WTC11 (cell line): ENCODE measurements around the gene TRIM69.

Experiments used
- ATF3 ChIP-seq: sonication (generic); formaldehyde crosslinking; conservative IDR thresholded peaks from 2 replicates; pipeline ENCODE4 v1.8.1; 2022; ENCODE audit warnings: mild to moderate bottlenecking, missing genetic modification reagents
- CBFB ChIP-seq: sonication (generic); formaldehyde crosslinking; IDR thresholded peaks from 2 replicates; pipeline ENCODE4 v1.8.1; 2022; ENCODE audit warnings: mild to moderate bottlenecking, low read depth, missing genetic modification reagents
- CTCF ChIP-seq: fragments of 200-600 bp; IDR thresholded peaks from 2 replicates; pipeline ENCODE4 v1.8.0; 2022; ENCODE audit warnings: antibody characterized with exemption
- E2F4 ChIP-seq: sonication (generic); formaldehyde crosslinking; IDR thresholded peaks from 2 replicates; pipeline ENCODE4 v1.8.1; 2022; ENCODE audit warnings: low read depth, mild to moderate bottlenecking, moderate library complexity, missing genetic modification reagents, borderline replicate concordance
- FOXK1 ChIP-seq: sonication (generic); formaldehyde crosslinking; IDR thresholded peaks from 2 replicates; pipeline ENCODE4 v1.8.0; 2022; ENCODE audit warnings: mild to moderate bottlenecking, moderate library complexity, missing genetic modification reagents
- IRF2 ChIP-seq: sonication (generic); formaldehyde crosslinking; IDR thresholded peaks from 2 replicates; pipeline ENCODE4 v1.8.0; 2022; ENCODE audit warnings: low read depth, missing genetic modification reagents, borderline replicate concordance
- MAX ChIP-seq: sonication (generic); formaldehyde crosslinking; IDR thresholded peaks from 2 replicates; pipeline ENCODE4 v1.8.0; 2022; ENCODE audit warnings: mild to moderate bottlenecking, missing genetic modification reagents
- SP1 ChIP-seq: sonication (generic); formaldehyde crosslinking; conservative IDR thresholded peaks from 2 replicates; pipeline ENCODE4 v1.8.1; 2022; ENCODE audit warnings: missing genetic modification reagents
- USF2 ChIP-seq: sonication (generic); formaldehyde crosslinking; IDR thresholded peaks from 2 replicates; pipeline ENCODE4 v1.8.1; 2023; ENCODE audit warnings: mild to moderate bottlenecking, missing genetic modification reagents, moderate library complexity
- ZNF396 ChIP-seq: fragments of 250-450 bp; sonication (Bioruptor Pico); IDR thresholded peaks from 2 replicates; pipeline ENCODE4 v1.8.0; 2021; ENCODE audit warnings: mild to moderate bottlenecking, moderate library complexity, borderline replicate concordance
- ZNF512 ChIP-seq: sonication (generic); formaldehyde crosslinking; IDR thresholded peaks from 2 replicates; pipeline ENCODE4 v1.8.1; 2022; ENCODE audit warnings: missing genetic modification reagents, borderline replicate concordance

- TF ChIP-seq MAX (CRISPR knock-in tag) (no peak), CBFB (no peak), E2F4 (no peak), CTCF (no peak), ATF3 (CRISPR knock-in tag) (no peak), SP1 (CRISPR knock-in tag) (no peak), IRF2 (CRISPR knock-in tag) (no peak), ZNF512 (CRISPR knock-in tag) (no peak), USF2 (CRISPR knock-in tag) (no peak), ZNF396 (no peak), FOXK1 (no peak)
Observed at GRCh38 chr15:44763848-44764247, 27.5 kb downstream of the TRIM69 start.
